ENCODE data around the gene FN3K.

Gene FN3K

DNA sequence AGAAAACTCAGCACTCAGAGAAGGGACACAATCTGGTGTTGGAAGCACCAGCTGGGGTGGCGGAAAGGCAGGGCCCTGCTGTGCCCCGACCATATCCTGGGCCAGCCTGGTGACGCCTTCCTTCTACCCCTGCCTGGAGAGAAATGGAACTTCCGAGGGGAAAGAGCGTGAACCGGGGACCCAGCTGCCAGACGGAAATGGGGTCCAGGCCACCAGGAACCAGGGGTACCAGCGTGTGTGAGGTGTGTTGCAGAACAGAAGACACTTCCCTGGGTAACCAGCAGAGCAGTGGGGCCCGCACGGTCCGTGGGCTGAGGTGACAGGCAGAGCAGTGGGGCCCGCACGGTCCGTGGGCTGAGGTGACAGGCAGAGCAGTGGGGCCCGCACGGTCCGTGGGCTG lies 43.7 kb upstream of the FN3K start:
- no peaks in the 10 kb centered on the region for H3K36me3 ChIP-seq (ENCODE audit: low read length)
- TF ChIP-seq EZH2phosphoT487 (conservative IDR thresholded peaks at IDR 0.05; ENCODE audit: low read length), result no peak
- TF ChIP-seq, protein P1, sequence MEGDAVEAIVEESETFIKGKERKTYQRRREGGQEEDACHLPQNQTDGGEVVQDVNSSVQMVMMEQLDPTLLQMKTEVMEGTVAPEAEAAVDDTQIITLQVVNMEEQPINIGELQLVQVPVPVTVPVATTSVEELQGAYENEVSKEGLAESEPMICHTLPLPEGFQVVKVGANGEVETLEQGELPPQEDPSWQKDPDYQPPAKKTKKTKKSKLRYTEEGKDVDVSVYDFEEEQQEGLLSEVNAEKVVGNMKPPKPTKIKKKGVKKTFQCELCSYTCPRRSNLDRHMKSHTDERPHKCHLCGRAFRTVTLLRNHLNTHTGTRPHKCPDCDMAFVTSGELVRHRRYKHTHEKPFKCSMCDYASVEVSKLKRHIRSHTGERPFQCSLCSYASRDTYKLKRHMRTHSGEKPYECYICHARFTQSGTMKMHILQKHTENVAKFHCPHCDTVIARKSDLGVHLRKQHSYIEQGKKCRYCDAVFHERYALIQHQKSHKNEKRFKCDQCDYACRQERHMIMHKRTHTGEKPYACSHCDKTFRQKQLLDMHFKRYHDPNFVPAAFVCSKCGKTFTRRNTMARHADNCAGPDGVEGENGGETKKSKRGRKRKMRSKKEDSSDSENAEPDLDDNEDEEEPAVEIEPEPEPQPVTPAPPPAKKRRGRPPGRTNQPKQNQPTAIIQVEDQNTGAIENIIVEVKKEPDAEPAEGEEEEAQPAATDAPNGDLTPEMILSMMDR (IDR thresholded peaks at IDR 0.05; ENCODE audit: insufficient read depth, low read length, poor library complexity, severe bottlenecking), result no peak
- H3K9me3 ChIP-seq (ENCODE audit: insufficient read depth, low read length), result peaks cover 11% of the 10 kb centered on the region
- H3K27ac ChIP-seq (ENCODE audit: low read depth, low read length), result no peak overlapping the region
- no peak overlapping the region for H3K4me2 ChIP-seq (ENCODE audit: low read depth, low read length, poor library complexity, severe bottlenecking)
- H3F3A ChIP-seq (ENCODE audit: insufficient read depth), result no peaks in the 10 kb centered on the region
- H2AFZ ChIP-seq (ENCODE audit: low read depth, low read length, severe bottlenecking), result no peak overlapping the region
- H3K79me2 ChIP-seq (ENCODE audit: insufficient read depth, low read length), result no peaks in the 10 kb centered on the region
- no peaks in the 10 kb centered on the region for H3K27me3 ChIP-seq (ENCODE audit: low read length)
- no peaks in the 10 kb centered on the region for H4K20me1 ChIP-seq (ENCODE audit: low read depth, low read length)
- H3K4me3 ChIP-seq (ENCODE audit: insufficient read depth, low read length, poor library complexity, severe bottlenecking), result no peak overlapping the region
- no peak overlapping the region for H3K9ac ChIP-seq (ENCODE audit: low read length)
- no peaks in the 10 kb centered on the region for H3K9me2 ChIP-seq (replicated peaks; ENCODE audit: insufficient read depth, low read length)

DNA sequence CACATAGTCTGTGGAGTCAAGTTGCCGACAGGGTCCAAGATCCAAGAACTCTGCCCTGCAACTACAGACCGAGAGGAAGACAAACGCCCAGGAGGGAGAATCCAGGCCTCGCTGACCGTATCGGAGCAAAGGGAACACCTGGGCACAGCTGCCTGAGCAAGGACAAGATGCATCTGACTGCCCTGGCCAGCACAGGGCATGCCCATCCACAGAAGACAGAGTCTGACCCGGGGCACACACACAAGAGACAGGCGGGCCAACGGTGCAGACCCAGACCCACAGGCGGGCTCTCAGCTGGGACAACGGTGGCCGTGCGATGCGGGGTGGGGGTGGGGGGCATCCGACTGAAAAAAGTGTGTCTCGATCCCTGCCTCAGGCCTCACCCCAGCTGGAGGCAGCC lies 43.1 kb upstream of the FN3K start:
- no peaks in the 10 kb centered on the region for H3K36me3 ChIP-seq (ENCODE audit: low read length)
- H3F3A ChIP-seq (ENCODE audit: insufficient read depth), result no peaks in the 10 kb centered on the region
- no peak overlapping the region for H3K9ac ChIP-seq (ENCODE audit: low read length)
- H4K20me1 ChIP-seq (ENCODE audit: low read depth, low read length), result no peaks in the 10 kb centered on the region
- H3K4me2 ChIP-seq (ENCODE audit: low read depth, low read length, poor library complexity, severe bottlenecking), result no peak overlapping the region
- no peaks in the 10 kb centered on the region for H3K9me2 ChIP-seq (replicated peaks; ENCODE audit: insufficient read depth, low read length)
- no peak overlapping the region for H3K4me3 ChIP-seq (ENCODE audit: insufficient read depth, low read length, poor library complexity, severe bottlenecking)
- H3K79me2 ChIP-seq (ENCODE audit: insufficient read depth, low read length), result no peaks in the 10 kb centered on the region
- no peak overlapping the region for H3K27ac ChIP-seq (ENCODE audit: low read depth, low read length)
- TF ChIP-seq EZH2phosphoT487 (conservative IDR thresholded peaks at IDR 0.05; ENCODE audit: low read length), result no peak
- TF ChIP-seq, protein P1 (IDR thresholded peaks at IDR 0.05; ENCODE audit: insufficient read depth, low read length, poor library complexity, severe bottlenecking), result no peak
- H3K9me3 ChIP-seq (ENCODE audit: insufficient read depth, low read length), result peaks cover 11% of the 10 kb centered on the region
- H3K27me3 ChIP-seq (ENCODE audit: low read length), result no peaks in the 10 kb centered on the region
- H2AFZ ChIP-seq (ENCODE audit: low read depth, low read length, severe bottlenecking), result no peak overlapping the region

DNA sequence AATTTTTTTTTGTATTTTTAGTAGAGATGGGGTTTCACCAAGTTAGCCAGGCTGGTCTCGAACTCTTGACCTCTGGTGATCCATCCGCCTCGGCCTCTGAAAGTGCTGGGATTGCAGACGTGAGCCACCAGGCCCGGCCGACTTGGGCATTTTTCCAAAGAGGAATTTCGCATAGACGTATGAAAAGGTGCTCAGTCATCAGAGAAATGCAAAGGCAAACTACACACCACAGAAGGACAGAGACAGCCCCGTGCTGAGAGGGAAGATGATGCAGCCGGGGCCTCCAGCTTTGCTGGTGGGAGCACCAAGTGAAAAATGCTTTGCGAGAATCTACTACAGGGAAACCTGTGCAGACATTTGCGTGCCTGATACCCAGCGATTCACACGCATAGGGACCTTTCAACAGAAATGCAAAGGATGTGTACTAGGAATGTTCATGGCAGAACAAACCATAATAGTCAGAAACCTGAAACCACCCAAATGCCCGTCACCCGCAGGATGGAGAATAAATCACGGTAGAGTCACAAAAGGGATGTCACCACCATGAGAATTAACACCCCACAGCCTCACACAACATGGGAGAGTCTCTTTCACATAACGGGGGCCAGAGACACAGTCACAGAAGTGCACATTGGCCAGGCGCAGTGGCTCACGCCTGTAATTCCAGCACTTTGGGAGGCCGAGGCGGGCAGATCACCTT lies 42.1 kb upstream of the FN3K start:
- Histone ChIP-seq H3K36me3 (ENCODE audit: low read length) (no peaks in the 10 kb centered on the region), H3K9me3 (ENCODE audit: insufficient read depth, low read length) (peaks cover 11% of the 10 kb centered on the region), H3K27me3 (ENCODE audit: low read length) (no peaks in the 10 kb centered on the region), H3K9ac (ENCODE audit: low read length) (no peak overlapping the region), H2AFZ (ENCODE audit: low read depth, low read length, severe bottlenecking) (no peak overlapping the region), H3K27ac (ENCODE audit: low read depth, low read length) (no peak overlapping the region), H3F3A (ENCODE audit: insufficient read depth) (no peaks in the 10 kb centered on the region), H3K4me3 (ENCODE audit: insufficient read depth, low read length, poor library complexity, severe bottlenecking) (no peak overlapping the region), H3K79me2 (ENCODE audit: insufficient read depth, low read length) (no peaks in the 10 kb centered on the region), H3K9me2 (replicated peaks; ENCODE audit: insufficient read depth, low read length) (no peaks in the 10 kb centered on the region), H4K20me1 (ENCODE audit: low read depth, low read length) (no peaks in the 10 kb centered on the region), H3K4me2 (ENCODE audit: low read depth, low read length, poor library complexity, severe bottlenecking) (no peak overlapping the region)
- TF ChIP-seq EZH2phosphoT487 (conservative IDR thresholded peaks at IDR 0.05; ENCODE audit: low read length), result no peak
- TF ChIP-seq, protein P1 (IDR thresholded peaks at IDR 0.05; ENCODE audit: insufficient read depth, low read length, poor library complexity, severe bottlenecking), result no peak
